NT2/D1 (cell line): Measurements from ENCODE around the gene MED16.

Experiments
- YY1 ChIP-seq: IDR thresholded peaks from 2 replicates; pipeline ENCODE4 v1.6.1; 2011; ENCODE audit not compliant: insufficient read length, insufficient read depth
- ZNF274 ChIP-seq: IDR thresholded peaks from 2 replicates; pipeline ENCODE4 v1.6.1; 2011; ENCODE audit warnings: mild to moderate bottlenecking, low read depth, low read length

DNA sequence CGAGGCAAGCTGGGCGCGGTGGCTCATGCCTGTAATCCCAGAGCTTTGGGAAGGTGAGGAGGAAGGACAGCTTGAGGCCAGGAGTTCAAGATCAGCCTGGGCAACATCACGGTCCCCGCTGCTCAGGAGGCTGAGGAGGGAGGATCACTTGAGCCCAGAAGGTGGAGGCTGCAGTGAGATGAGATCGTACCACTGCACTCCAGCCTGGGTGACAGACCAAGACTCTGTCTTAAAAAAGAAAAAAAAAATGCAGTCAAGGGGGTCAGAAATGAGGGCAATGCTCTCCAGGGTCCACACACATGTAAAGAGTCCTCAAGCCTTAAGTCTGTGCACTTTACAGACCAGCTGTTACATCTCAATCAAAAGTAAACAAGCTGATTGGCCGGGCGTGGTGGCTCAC is 11.6 kb upstream of the MED16 start:
- TF ChIP-seq YY1 (no peak), ZNF274 (no peak)
